ENCODE results near the gene LY6G6C. TPM values are rescaled to one million over a fixed set of nuclear protein-coding genes. Genes with fewer than 3 reads are reported as not detected.
A peak's percentile ranks its signal among the peaks of the same experiment; 100 is the strongest.

LY6G6C gene
- total RNA-seq, 4 donors from 2014 or later = 0.53 to 14.6 (median 2.4) TPM

DNA sequence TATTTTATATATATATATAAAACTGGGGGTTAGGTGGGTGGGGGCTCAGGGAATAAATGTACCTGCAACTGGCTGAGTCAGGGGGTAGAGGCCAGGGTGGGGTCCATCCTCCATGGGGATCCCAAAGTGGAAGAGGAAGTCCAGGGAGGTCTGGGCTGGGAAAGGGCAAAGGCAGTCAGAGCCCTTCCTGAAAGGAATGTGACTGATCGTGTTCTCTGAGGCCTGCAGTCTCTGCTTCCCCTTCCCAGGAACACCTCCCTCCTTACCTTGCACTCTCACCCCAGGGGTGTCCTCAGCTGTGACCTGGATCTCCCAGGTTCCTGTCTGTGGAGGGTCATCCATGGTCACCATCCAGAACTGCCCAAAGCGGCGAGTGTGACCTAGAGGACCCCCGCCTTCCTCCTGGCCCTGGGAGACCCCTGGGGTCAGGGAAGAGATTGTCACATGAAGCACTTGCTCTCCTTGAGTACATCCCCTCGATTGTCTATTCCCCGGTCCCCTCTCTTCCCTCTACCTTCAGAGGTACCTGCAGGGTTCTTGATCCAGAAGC lies 45.6 kb upstream of the LY6G6C start:
- peaks cover 0 to 2% (median 0%) of the 10 kb centered on the region in 3 donors for H3K36me3 ChIP-seq
- H3K27me3 ChIP-seq = no peaks in the 10 kb centered on the region
- peaks cover 3 to 40% (median 3%) of the 10 kb centered on the region in 3 donors for H3K4me1 ChIP-seq
- TF ChIP-seq POLR2A (IDR thresholded peaks at IDR 0.05) = no peak
- TF ChIP-seq, protein P1, sequence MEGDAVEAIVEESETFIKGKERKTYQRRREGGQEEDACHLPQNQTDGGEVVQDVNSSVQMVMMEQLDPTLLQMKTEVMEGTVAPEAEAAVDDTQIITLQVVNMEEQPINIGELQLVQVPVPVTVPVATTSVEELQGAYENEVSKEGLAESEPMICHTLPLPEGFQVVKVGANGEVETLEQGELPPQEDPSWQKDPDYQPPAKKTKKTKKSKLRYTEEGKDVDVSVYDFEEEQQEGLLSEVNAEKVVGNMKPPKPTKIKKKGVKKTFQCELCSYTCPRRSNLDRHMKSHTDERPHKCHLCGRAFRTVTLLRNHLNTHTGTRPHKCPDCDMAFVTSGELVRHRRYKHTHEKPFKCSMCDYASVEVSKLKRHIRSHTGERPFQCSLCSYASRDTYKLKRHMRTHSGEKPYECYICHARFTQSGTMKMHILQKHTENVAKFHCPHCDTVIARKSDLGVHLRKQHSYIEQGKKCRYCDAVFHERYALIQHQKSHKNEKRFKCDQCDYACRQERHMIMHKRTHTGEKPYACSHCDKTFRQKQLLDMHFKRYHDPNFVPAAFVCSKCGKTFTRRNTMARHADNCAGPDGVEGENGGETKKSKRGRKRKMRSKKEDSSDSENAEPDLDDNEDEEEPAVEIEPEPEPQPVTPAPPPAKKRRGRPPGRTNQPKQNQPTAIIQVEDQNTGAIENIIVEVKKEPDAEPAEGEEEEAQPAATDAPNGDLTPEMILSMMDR (IDR thresholded peaks at IDR 0.05) = no peak
- no peak for DNase-seq
- WGBS, 2 donors = 70 to 89% methylated on average over 3 to 6 of the region's 6 CpGs
- no peaks in the 10 kb centered on the region for H3K9me3 ChIP-seq
- H3K4me3 ChIP-seq = no peak overlapping the region
- intact Hi-C loops (cut with DNase I) = loop anchor here (5.0 kb wide), 1 partner anchor 90 kb away; no protein-coding TSS in a partner anchor
- H3K27ac ChIP-seq = no peak overlapping the region

DNA sequence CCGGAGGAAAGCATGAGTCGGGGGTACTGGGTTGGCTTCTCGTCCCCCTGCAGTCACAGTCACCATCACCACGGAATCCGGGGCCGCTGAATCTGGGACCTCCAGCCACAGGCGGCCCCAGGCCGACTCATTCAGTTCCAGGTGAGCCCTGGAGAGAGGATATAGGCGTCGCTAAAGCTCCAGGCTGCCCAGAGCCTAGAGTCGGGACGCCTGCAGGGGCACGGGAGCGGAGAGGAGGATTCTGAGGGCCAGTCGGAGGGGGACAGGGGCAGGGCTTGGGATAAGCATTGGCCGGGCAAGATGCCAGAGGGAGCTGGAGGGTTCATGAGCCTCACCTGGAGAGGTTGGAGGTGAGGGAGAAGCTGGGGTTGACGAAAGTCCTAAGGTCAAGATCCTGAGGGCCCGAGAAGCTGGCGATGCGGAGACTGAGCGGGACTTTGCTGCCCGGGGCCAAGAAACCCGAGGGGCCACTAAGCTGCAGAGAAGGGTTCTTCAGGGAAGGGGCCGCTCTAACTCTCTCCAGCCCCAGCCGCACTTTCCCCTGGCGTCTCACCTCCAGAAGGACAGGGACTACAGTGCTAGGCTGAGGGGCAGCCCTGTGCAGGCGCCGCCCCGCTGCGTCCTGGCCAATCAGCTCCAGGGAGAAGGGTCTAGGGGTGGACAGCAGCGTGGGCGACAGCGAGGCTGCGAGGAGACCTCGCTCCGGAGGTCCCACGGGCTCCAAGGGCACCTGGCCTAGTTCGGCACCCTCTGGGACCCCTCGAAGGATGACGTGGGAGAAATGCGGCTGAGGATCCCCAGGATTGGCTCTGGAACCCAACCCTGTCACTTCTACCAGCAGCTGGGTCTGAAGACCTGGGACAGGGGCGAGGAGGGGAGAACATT lies 44.6 kb upstream of the LY6G6C start:
- peak overlapping the region in 3 of 4 donors; percentile 5 to 52 (median 20) for H3K4me3 ChIP-seq
- H3K4me1 ChIP-seq = peaks cover 3 to 40% (median 3%) of the 10 kb centered on the region in 3 donors
- no peaks in the 10 kb centered on the region for H3K27me3 ChIP-seq
- intact Hi-C loops (cut with DNase I) = loop anchor here (5.0 kb wide), 1 partner anchor 89 kb away; no protein-coding TSS in a partner anchor
- 67% methylated on average over 11 to 22 of the region's 42 CpGs for WGBS, 2 donors
- no peak for TF ChIP-seq POLR2A (IDR thresholded peaks at IDR 0.05)
- TF ChIP-seq, protein P1 (IDR thresholded peaks at IDR 0.05) = no peak
- no peak for DNase-seq
- H3K36me3 ChIP-seq = peaks cover 0 to 10% (median 0%) of the 10 kb centered on the region in 3 donors
- H3K27ac ChIP-seq = no peak overlapping the region
- no peaks in the 10 kb centered on the region for H3K9me3 ChIP-seq

DNA sequence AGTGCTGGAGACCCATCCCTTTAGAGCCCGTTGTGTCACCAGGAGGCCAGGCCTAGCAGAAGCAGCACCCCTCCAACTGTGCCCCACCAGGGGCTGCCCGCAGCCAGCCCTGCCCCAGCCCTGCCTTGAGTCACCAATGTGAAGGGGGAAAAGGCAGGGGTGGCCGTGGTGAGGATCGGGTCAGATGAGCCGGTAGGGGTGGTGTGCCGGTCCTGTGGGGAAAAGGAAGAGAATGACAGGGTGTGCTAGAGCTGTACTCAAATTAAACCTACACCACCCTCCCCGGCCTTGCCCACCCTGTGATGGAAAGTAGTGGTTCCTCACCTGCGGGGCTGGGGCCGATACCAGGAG lies 44.0 kb upstream of the LY6G6C start:
- no peak for DNase-seq
- Histone ChIP-seq H3K9me3 (no peaks in the 10 kb centered on the region), H3K4me1 (peaks cover 3 to 38% (median 3%) of the 10 kb centered on the region in 3 donors), H3K36me3 (peaks cover 0 to 12% (median 0%) of the 10 kb centered on the region in 3 donors), H3K4me3 (no peak overlapping the region), H3K27ac (no peak overlapping the region), H3K27me3 (no peaks in the 10 kb centered on the region)
- 85 to 86% methylated on average over 6 to 9 of the region's 9 CpGs for WGBS, 2 donors
- TF ChIP-seq POLR2A (IDR thresholded peaks at IDR 0.05) = no peak
- TF ChIP-seq, protein P1 (IDR thresholded peaks at IDR 0.05) = no peak
- intact Hi-C loops (cut with DNase I) = loop anchor here (5.0 kb wide), 1 partner anchor 88 kb away; no protein-coding TSS in a partner anchor

DNA sequence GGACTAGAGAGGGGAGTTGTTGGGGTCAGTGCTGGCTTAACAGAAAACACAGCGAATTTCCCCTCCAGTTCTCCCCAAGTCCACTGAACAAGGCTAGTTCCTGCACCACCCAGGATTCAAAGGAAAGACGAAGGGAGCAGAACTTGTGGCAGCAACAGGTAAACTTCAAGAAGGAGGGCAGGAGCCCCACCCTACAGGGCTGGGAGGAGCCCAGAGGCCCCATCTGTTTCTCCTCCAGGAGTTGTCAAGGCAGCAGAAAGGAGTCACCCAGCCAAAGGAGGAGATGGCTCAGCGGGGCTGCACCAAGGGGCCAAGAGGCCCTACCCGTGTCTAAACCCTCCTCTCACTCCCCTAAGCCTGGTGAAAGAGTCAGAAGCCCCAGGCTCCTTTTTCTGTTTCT lies 42.7 kb upstream of the LY6G6C start:
- no peak overlapping the region for H3K27ac ChIP-seq
- H3K4me3 ChIP-seq = no peak overlapping the region
- TF ChIP-seq, protein P1 (IDR thresholded peaks at IDR 0.05) = no peak
- TF ChIP-seq POLR2A (IDR thresholded peaks at IDR 0.05) = no peak
- H3K27me3 ChIP-seq = no peaks in the 10 kb centered on the region
- intact Hi-C loops (cut with DNase I) = no loop called here
- 77 to 84% methylated on average over 4 of the region's 4 CpGs for WGBS, 2 donors
- no peaks in the 10 kb centered on the region for H3K9me3 ChIP-seq
- H3K4me1 ChIP-seq = peaks cover 0 to 28% (median 3%) of the 10 kb centered on the region in 3 donors
- no peak for DNase-seq
- H3K36me3 ChIP-seq = peaks cover 0 to 22% (median 0%) of the 10 kb centered on the region in 3 donors

DNA sequence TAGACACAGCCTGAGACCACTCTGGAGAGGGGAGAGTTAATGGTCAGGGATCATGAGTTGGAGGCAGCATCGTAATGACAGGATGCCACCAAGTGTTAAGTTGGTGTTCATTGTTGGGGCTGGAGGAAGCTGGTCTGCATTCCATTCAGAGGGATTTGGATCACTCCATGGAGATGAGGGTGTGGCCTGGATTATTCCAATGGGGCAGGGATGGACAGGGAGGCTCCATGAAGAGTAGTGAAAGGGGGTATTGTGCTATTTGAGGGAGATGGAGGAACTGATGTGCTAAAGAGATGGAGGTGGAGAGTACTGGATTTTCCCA lies 42.0 kb upstream of the LY6G6C start:
- no peaks in the 10 kb centered on the region for H3K9me3 ChIP-seq
- 0 to 30% methylated on average over 1 of the region's 1 CpG for WGBS, 2 donors
- no peaks in the 10 kb centered on the region for H3K27me3 ChIP-seq
- H3K4me3 ChIP-seq = no peak overlapping the region
- intact Hi-C loops (cut with DNase I) = no loop called here
- peaks cover 0 to 28% (median 3%) of the 10 kb centered on the region in 3 donors for H3K4me1 ChIP-seq
- peaks cover 0 to 22% (median 0%) of the 10 kb centered on the region in 3 donors for H3K36me3 ChIP-seq
- DNase-seq = no peak
- H3K27ac ChIP-seq = peak overlapping the region in 2 of 4 donors; percentile 33 to 49
- no peak for TF ChIP-seq POLR2A (IDR thresholded peaks at IDR 0.05)
- TF ChIP-seq, protein P1 (IDR thresholded peaks at IDR 0.05) = no peak
